ENCODE measurements around the gene RETNLB.

RETNLB gene

GRCh38 chr3:108757404-108757982, at the start of gene RETNLB:
RETNLB (minus strand) TSS chr3:108757410; CDS start chr3:108757185, 225 bp downstream.
- DNase-seq (ENCODE audit: low read depth) = no peak

- no peak for DNase-seq (ENCODE audit: low read depth)
Observed at GRCh38 chr3:108806316-108806715, 49.1 kb upstream of the RETNLB start.

GRCh38 chr3:108804966-108805365, 47.8 kb upstream of the RETNLB start:
- no peak for DNase-seq (ENCODE audit: low read depth)

- no peak for DNase-seq (ENCODE audit: low read depth)
Observed at GRCh38 chr3:108804437-108804836, 47.2 kb upstream of the RETNLB start.

GRCh38 chr3:108791473-108791872, 34.3 kb upstream of the RETNLB start:
- no peak for DNase-seq (ENCODE audit: low read depth)

- DNase-seq (ENCODE audit: low read depth) = no peak
Observed at GRCh38 chr3:108780235-108780634, 23.0 kb upstream of the RETNLB start.

GRCh38 chr3:108779496-108779895, 22.3 kb upstream of the RETNLB start:
- no peak for DNase-seq (ENCODE audit: low read depth)

- no peak for DNase-seq (ENCODE audit: low read depth)
Observed at GRCh38 chr3:108775649-108776048, 18.4 kb upstream of the RETNLB start.

GRCh38 chr3:108767253-108767652, 10.0 kb upstream of the RETNLB start:
- no peak for DNase-seq (ENCODE audit: low read depth)

- DNase-seq (ENCODE audit: low read depth) = no peak
Observed at GRCh38 chr3:108755686-108756085, 1.5 kb downstream of the RETNLB start.

GRCh38 chr3:108744762-108745161, 12.4 kb downstream of the RETNLB start:
- no peak for DNase-seq (ENCODE audit: low read depth)

- DNase-seq (ENCODE audit: low read depth) = no peak
Observed at GRCh38 chr3:108742929-108743328, 14.3 kb downstream of the RETNLB start.

- DNase-seq (ENCODE audit: low read depth) = no peak
Observed at GRCh38 chr3:108736821-108737220, 20.4 kb downstream of the RETNLB start.

- DNase-seq (ENCODE audit: low read depth) = no peak
Observed at GRCh38 chr3:108728934-108729333, 28.3 kb downstream of the RETNLB start.

GRCh38 chr3:108728105-108728504, 29.1 kb downstream of the RETNLB start:
- DNase-seq (ENCODE audit: low read depth) = no peak

- no peak for DNase-seq (ENCODE audit: low read depth)
Observed at GRCh38 chr3:108724101-108724500, 33.1 kb downstream of the RETNLB start.

- no peak for DNase-seq (ENCODE audit: low read depth)
Observed at GRCh38 chr3:108722724-108723123, 34.5 kb downstream of the RETNLB start.

- no peak for DNase-seq (ENCODE audit: low read depth)
Observed at GRCh38 chr3:108719178-108719806, 37.9 kb downstream of the RETNLB start.

GRCh38 chr3:108718454-108718853, 38.8 kb downstream of the RETNLB start:
- no peak for DNase-seq (ENCODE audit: low read depth)

GRCh38 chr3:108713816-108714215, 43.4 kb downstream of the RETNLB start:
- no peak for DNase-seq (ENCODE audit: low read depth)

- no peak for DNase-seq (ENCODE audit: low read depth)
Observed at GRCh38 chr3:108713009-108713516, 44.1 kb downstream of the RETNLB start.
